HCT116 (cell line): ENCODE measurements around the gene STH. TPM values are rescaled to one million over a fixed set of nuclear protein-coding genes. Genes with fewer than 3 reads are reported as not detected.

Experiments
- ATAC-seq: fragments of 200-7000 bp; cut with Tn5 transposase; 2 replicates; pipeline ENCODE4 v1.9.1; 2020; ENCODE audit warnings: mild to moderate bottlenecking, moderate library complexity
- BruUV-seq: library from RNA; stranded (reverse); fragments of 400-500 nt; replicated peaks from 2 replicates; lab custom pipeline; 2021; lab: Mats Ljungman, UMichigan
- CTCF ChIA-PET: fragments of 300-600 bp; sonication (Branson Sonifier 250); formaldehyde crosslinking; loops from one replicate; lab custom pipeline; 2021; ENCODE audit warnings: antibody characterized with exemption; lab: Charles Lee
- POLR2A ChIA-PET: fragments of 300-600, 350-600 bp; sonication (Branson Sonifier 250); formaldehyde crosslinking; loops from one replicate; lab custom pipeline; 2021; ENCODE audit warnings: antibody characterized with exemption; lab: Charles Lee
- RAD21 ChIA-PET, 2 experiments: fragments of 300-600 bp; sonication (Branson Sonifier 250); formaldehyde crosslinking; loops; one replicate each; lab custom pipeline; 2023; ENCODE audit warnings: low total read pairs in 2 of 2; ENCODE audit not compliant: uncharacterized antibody in 2 of 2, unreplicated experiment in 2 of 2, low non-redundant PET in 1 of 2; lab: Charles Lee
- DNase-seq: peaks from one replicate; pipeline ENCODE4 v3.0.0-alpha.2; 2010; ENCODE audit warnings: low read depth, low spot score
- H2AFZ ChIP-seq: fragments of 200-600 bp; shearing (Covaris generic), sonication (generic); 2 replicates; pipeline ENCODE4 v1.6.1; 2017; ENCODE audit warnings: low read depth, mixed run types, mixed read lengths, antibody characterized with exemption, low read length; ENCODE audit not compliant: poor library complexity, severe bottlenecking
- H3K27ac ChIP-seq: 2 replicates; pipeline ENCODE4 v1.5.1; 2012; ENCODE audit warnings: low read depth, low read length
- H3K27me3 ChIP-seq: fragments of 200-600 bp; sonication (generic); 2 replicates; pipeline ENCODE4 v1.6.1; 2016; ENCODE audit warnings: mixed run types, low read length, mixed read lengths; ENCODE audit not compliant: insufficient read depth
- H3K36me3 ChIP-seq, 2 experiments: fragments of 200-500 bp in 1 of 2; fragments of 200-600 bp in 1 of 2; sonication (Bioruptor generic) in 1 of 2; sonication (generic) in 1 of 2; 2 replicates each; pipeline versions ENCODE4 v1.5.1 to v1.6.1; 2014 to 2016; ENCODE audit warnings: low read length in 2 of 2, inconsistent platforms in 1 of 2, mixed read lengths in 1 of 2, mixed run types in 1 of 2; ENCODE audit not compliant: insufficient read depth in 2 of 2, control insufficient read depth in 1 of 2
- H3K4me1 ChIP-seq, 2 experiments: fragments of 200-600 bp in 1 of 2; sonication (generic) in 1 of 2; 2 replicates each; pipeline versions ENCODE4 v1.5.1 to v1.6.1; 2012 to 2017; ENCODE audit warnings: low read length in 2 of 2, inconsistent platforms in 1 of 2, mild to moderate bottlenecking in 1 of 2, mixed read lengths in 1 of 2, mixed run types in 1 of 2, moderate library complexity in 1 of 2; ENCODE audit not compliant: insufficient read depth in 2 of 2, control insufficient read depth in 1 of 2
- H3K4me2 ChIP-seq: fragments of 200-600 bp; sonication (generic); 2 replicates; pipeline ENCODE4 v1.6.1; 2017; ENCODE audit warnings: mixed run types, low read length, mixed read lengths
- H3K4me3 ChIP-seq, 2 experiments: fragments of 200-600 bp in 1 of 2; sonication (generic) in 1 of 2; replicated peaks in 1 of 2; 2 replicates each; pipeline ENCODE4 v1.5.1; 2011 to 2016; ENCODE audit warnings: low read length in 2 of 2, control low read depth in 1 of 2, low read depth in 1 of 2, mild to moderate bottlenecking in 1 of 2, mixed read lengths in 1 of 2, mixed run types in 1 of 2
- H3K79me2 ChIP-seq: fragments of 200-600 bp; sonication (generic); 2 replicates; pipeline ENCODE4 v1.6.1; 2017; ENCODE audit warnings: mild to moderate bottlenecking, mixed run types, low read length, moderate library complexity, mixed read lengths; ENCODE audit not compliant: insufficient read depth
- H3K9ac ChIP-seq: fragments of 200-600 bp; sonication (generic); 2 replicates; pipeline ENCODE4 v1.6.1; 2016; ENCODE audit warnings: low read length, mixed read lengths
- H3K9me2 ChIP-seq: fragments of 200-600 bp; sonication (generic), shearing (Covaris generic); 2 replicates; pipeline ENCODE4 v1.6.1; 2017; ENCODE audit warnings: mixed run types, mild to moderate bottlenecking, moderate library complexity; ENCODE audit not compliant: insufficient read depth
- H3K9me3 ChIP-seq, 2 experiments: fragments of 200-500 bp in 1 of 2; fragments of 200-600 bp in 1 of 2; sonication (Bioruptor generic) in 1 of 2; sonication (generic) in 1 of 2; 2 replicates each; pipeline ENCODE4 v1.6.1; 2014 to 2017; ENCODE audit warnings: low read length in 2 of 2, mixed read lengths in 2 of 2, inconsistent platforms in 1 of 2, low read depth in 1 of 2, mild to moderate bottlenecking in 1 of 2, mixed run types in 1 of 2, moderate library complexity in 1 of 2; ENCODE audit not compliant: control insufficient read depth in 1 of 2, insufficient read depth in 1 of 2
- H4K20me1 ChIP-seq: fragments of 200-600 bp; sonication (generic), shearing (Covaris generic); 2 replicates; pipeline ENCODE4 v1.6.1; 2017; ENCODE audit warnings: mixed run types, mild to moderate bottlenecking, moderate library complexity; ENCODE audit not compliant: insufficient read depth
- ELF1 ChIP-seq: IDR thresholded peaks from 2 replicates; pipeline ENCODE4 v1.6.1; 2012; ENCODE audit warnings: low read depth, borderline replicate concordance
- EZH2 ChIP-seq: fragments of 200-600 bp; sonication (generic); IDR thresholded peaks from 2 replicates; pipeline ENCODE4 v1.6.1; 2017; ENCODE audit warnings: antibody characterized with exemption, mixed run types
- JUND ChIP-seq: IDR thresholded peaks from 2 replicates; pipeline ENCODE4 v1.6.1; 2012
- POLR2AphosphoS5 ChIP-seq: IDR thresholded peaks from 2 replicates; pipeline ENCODE4 v1.6.1; 2011; ENCODE audit warnings: mild to moderate bottlenecking, low read depth, low read length, moderate library complexity
- REST ChIP-seq: IDR thresholded peaks from 2 replicates; pipeline ENCODE4 v1.6.1; 2012; ENCODE audit warnings: low read depth
- SP1 ChIP-seq: IDR thresholded peaks from 2 replicates; pipeline ENCODE4 v1.6.1; 2012; ENCODE audit warnings: low read depth
- SRF ChIP-seq: IDR thresholded peaks from 2 replicates; pipeline ENCODE4 v1.6.1; 2012; ENCODE audit warnings: low read depth
- TCF7L2 ChIP-seq: IDR thresholded peaks from 2 replicates; pipeline ENCODE4 v1.7.0; 2011; ENCODE audit warnings: borderline replicate concordance, inconsistent platforms; ENCODE audit not compliant: insufficient read depth, insufficient read length; ENCODE audit errors: extremely low read depth
- YY1 ChIP-seq: IDR thresholded peaks from 2 replicates; pipeline ENCODE4 v1.6.1; 2011; ENCODE audit warnings: low read length, low read depth, moderate library complexity, mild to moderate bottlenecking; ENCODE audit not compliant: insufficient replicate concordance; ENCODE audit errors: extremely low read depth
- ZBTB33 ChIP-seq: IDR thresholded peaks from 2 replicates; pipeline ENCODE4 v1.6.1; 2011; ENCODE audit warnings: mild to moderate bottlenecking, low read length, moderate library complexity; ENCODE audit not compliant: insufficient replicate concordance; ENCODE audit errors: extremely low read depth
- ZFX ChIP-seq: fragments of 450-650 bp; IDR thresholded peaks from 2 replicates; pipeline ENCODE4 v1.6.1; 2017
- ZNF274 ChIP-seq: fragments of 200-500 bp; sonication (Bioruptor generic); IDR thresholded peaks from 2 replicates; pipeline ENCODE4 v1.6.1; 2014; ENCODE audit warnings: mild to moderate bottlenecking, low read depth, low read length, inconsistent platforms
- intact Hi-C: fragments of 100-400 bp; cut with micrococcal nuclease; formaldehyde crosslinking; loops from 2 replicates; pipeline ENCODE4 v1.10.0; 2022
- total RNA-seq: library from RNA; stranded (reverse); gene quantifications from one replicate; pipeline ENCODE4 v1.2.1, GENCODE V29; 2021; ENCODE audit not compliant: unreplicated experiment
- TF ChIP-seq, protein P1 (sequence below), 3 experiments: fragments of 200-600 bp in 1 of 3; sonication (generic) in 1 of 3; IDR thresholded peaks in 2 of 3; conservative IDR thresholded peaks in 1 of 3; 2 replicates each; pipeline ENCODE4 v1.5.1; 2012 to 2017; ENCODE audit warnings: low read depth in 2 of 3, low read length in 2 of 3, antibody characterized with exemption in 1 of 3, borderline replicate concordance in 1 of 3, control low read depth in 1 of 3, mild to moderate bottlenecking in 1 of 3, mixed read lengths in 1 of 3, mixed run types in 1 of 3, moderate library complexity in 1 of 3; ENCODE audit not compliant: insufficient read depth in 1 of 3
- TF ChIP-seq, protein P2 (sequence below): IDR thresholded peaks from 2 replicates; pipeline ENCODE4 v1.6.1; 2012

The STH gene
- total RNA-seq, 1 experiment from 2014 or later: not detected

DNA sequence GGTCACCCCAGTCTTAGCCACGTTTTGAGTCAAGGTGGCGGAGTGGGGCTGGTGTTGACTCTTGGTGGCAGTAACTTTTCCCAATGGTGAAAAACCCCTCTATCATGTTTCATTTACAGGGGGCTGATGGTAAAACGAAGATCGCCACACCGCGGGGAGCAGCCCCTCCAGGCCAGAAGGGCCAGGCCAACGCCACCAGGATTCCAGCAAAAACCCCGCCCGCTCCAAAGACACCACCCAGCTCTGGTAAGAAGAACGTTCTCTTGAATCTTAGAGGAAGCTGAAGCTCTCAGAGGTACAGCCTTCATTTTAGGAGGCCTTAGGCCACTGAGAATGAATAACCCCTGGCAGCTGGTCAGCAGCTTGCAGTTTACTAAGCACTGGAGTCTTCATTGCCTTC lies 7.7 kb upstream of the STH start (continued):
- no peak for TF ChIP-seq ZBTB33
- no peak for TF ChIP-seq EZH2
- no peak for TF ChIP-seq SRF
- TF ChIP-seq TCF7L2: no peak
- TF ChIP-seq, protein P1, sequence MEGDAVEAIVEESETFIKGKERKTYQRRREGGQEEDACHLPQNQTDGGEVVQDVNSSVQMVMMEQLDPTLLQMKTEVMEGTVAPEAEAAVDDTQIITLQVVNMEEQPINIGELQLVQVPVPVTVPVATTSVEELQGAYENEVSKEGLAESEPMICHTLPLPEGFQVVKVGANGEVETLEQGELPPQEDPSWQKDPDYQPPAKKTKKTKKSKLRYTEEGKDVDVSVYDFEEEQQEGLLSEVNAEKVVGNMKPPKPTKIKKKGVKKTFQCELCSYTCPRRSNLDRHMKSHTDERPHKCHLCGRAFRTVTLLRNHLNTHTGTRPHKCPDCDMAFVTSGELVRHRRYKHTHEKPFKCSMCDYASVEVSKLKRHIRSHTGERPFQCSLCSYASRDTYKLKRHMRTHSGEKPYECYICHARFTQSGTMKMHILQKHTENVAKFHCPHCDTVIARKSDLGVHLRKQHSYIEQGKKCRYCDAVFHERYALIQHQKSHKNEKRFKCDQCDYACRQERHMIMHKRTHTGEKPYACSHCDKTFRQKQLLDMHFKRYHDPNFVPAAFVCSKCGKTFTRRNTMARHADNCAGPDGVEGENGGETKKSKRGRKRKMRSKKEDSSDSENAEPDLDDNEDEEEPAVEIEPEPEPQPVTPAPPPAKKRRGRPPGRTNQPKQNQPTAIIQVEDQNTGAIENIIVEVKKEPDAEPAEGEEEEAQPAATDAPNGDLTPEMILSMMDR (IDR thresholded peaks at IDR 0.05 in 2 of 3, conservative IDR thresholded peaks at IDR 0.05 in 1 of 3; ENCODE audit: borderline replicate concordance in 1 of 3, insufficient read depth in 1 of 3, low read depth in 2 of 3, low read length in 2 of 3): no peak
- TF ChIP-seq POLR2AphosphoS5: no peak
- TF ChIP-seq, all 23 proteins: peak for 0

GRCh38 chr17:45992175-45992574 lies 6.9 kb upstream of the STH start:
- no peak overlapping the region for H3K9ac ChIP-seq
- H3K27ac ChIP-seq: no peak overlapping the region
- H3K9me2 ChIP-seq: no peaks in the 10 kb centered on the region
- no peaks in the 10 kb centered on the region for H3K79me2 ChIP-seq
- H3K4me3 ChIP-seq: no peak overlapping the region
- BruUV-seq: no TSS peak
- RAD21 ChIA-PET: no interaction called here
- ATAC-seq (no peak), DNase-seq (no peak)
- H3K4me1 ChIP-seq: no peaks in the 10 kb centered on the region
- no peaks in the 10 kb centered on the region for H3K36me3 ChIP-seq
- H3K9me3 ChIP-seq: no peaks in the 10 kb centered on the region
- intact Hi-C loops: no loop called here
- H4K20me1 ChIP-seq: no peaks in the 10 kb centered on the region
- H3K27me3 ChIP-seq: no peaks in the 10 kb centered on the region
- POLR2A ChIA-PET: no interaction called here
- CTCF ChIA-PET: no interaction called here
- no peak overlapping the region for H2AFZ ChIP-seq
- H3K4me2 ChIP-seq: no peak overlapping the region
- TF ChIP-seq SP1 (no peak), REST (no peak), ZFX (no peak), ELF1 (no peak), EZH2 (no peak), ZBTB33 (no peak), JUND (no peak), ZNF274 (no peak), YY1 (no peak)
- TF ChIP-seq, protein P2, sequence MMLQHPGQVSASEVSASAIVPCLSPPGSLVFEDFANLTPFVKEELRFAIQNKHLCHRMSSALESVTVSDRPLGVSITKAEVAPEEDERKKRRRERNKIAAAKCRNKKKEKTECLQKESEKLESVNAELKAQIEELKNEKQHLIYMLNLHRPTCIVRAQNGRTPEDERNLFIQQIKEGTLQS: no peak
